Spinal cord (tissue), 10 donors: ENCODE measurements around the gene DNLZ. TPM values are rescaled to one million over a fixed set of nuclear protein-coding genes. Genes with fewer than 3 reads are reported as not detected.

Experiments
- DNase-seq, 6 donors: peaks; one replicate each; pipeline versions ENCODE4 v3.0.0 to v3.0.0-alpha.2; 2013 to 2015; ENCODE audit warnings: low spot score in 6 of 6, low read depth in 4 of 6
- H3K27ac ChIP-seq: one replicate; pipeline ENCODE4 v1.5.1; 2013; ENCODE audit warnings: low read depth, low read length, control low read depth
- H3K27me3 ChIP-seq: one replicate; pipeline ENCODE4 v1.6.1; 2013; ENCODE audit warnings: low read length; ENCODE audit not compliant: control insufficient read depth, insufficient read depth
- H3K36me3 ChIP-seq: one replicate; pipeline ENCODE4 v1.6.1; 2013; ENCODE audit warnings: low read length; ENCODE audit not compliant: control insufficient read depth, insufficient read depth
- H3K4me1 ChIP-seq: one replicate; pipeline ENCODE4 v1.6.1; 2013; ENCODE audit warnings: low read length; ENCODE audit not compliant: control insufficient read depth, insufficient read depth
- H3K4me3 ChIP-seq: one replicate; pipeline ENCODE4 v1.5.1; 2013; ENCODE audit warnings: low read depth, low read length, control low read depth
- H3K9me3 ChIP-seq: one replicate; pipeline ENCODE4 v1.6.1; 2013; ENCODE audit warnings: low read length; ENCODE audit not compliant: control insufficient read depth, insufficient read depth
- WGBS: methylation state at CpG from one replicate; pipeline ENCODE4 v1.1.5; 2013; ENCODE audit warnings: missing lambda C conversion rate; ENCODE audit not compliant: insufficient coverage; 5-methylcytosine and 5-hydroxymethylcytosine counted together
- polyA plus RNA-seq, 2 donors: library from polyadenylated mRNA; unstranded; fragments of 120-200 nt; gene quantifications; one replicate each; pipeline ENCODE4 v1.2.1, GENCODE V29; 2013; ENCODE audit not compliant: insufficient read length in 2 of 2
- total RNA-seq, 2 donors: library from RNA; depleted of rRNA in 1 of 2; stranded (reverse); fragments of 120-200 nt in 1 of 2; fragments of >200 nt in 1 of 2; gene quantifications; one replicate each; pipeline versions ENCODE4 v1.2.3 to v1.2.4, GENCODE V29; 2013 to 2014
- donor health status: healthy.

The DNLZ gene
- total and polyA plus RNA-seq, 4 donors: 6.2 to 35.6 (median 29.3) TPM

DNA sequence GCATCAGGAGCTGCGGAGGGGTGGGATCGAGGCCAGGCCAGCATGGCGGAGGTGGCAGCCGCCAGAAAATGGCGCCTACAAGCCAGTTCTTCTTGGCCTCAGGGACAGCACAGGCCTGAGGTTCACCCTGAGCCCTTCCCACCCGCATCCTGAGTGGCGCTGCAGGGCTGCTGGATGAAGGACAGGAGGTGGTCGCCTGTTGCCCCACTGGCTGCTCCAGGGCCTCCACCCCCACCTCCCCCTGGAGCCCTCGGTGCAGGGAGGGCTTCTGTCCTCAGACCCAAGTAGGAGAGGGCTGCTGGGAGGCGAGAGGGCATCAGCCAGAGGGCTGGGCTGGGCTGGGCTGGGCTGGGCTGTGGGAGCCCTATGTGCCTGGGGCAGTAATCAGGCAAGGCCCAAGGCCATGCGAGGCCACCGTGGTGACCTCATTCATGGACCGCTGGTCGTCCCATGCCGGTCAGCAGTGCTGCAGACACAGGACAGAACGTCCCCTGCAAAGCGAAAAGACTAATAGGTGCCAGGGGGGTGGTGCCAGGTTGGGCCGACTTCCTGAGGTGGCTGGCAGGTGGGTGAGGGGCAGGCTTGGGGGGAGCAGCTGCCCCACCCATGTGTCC lies 22.4 kb downstream of the DNLZ start:
- peak overlapping the region; percentile 91 for H3K27ac ChIP-seq

DNA sequence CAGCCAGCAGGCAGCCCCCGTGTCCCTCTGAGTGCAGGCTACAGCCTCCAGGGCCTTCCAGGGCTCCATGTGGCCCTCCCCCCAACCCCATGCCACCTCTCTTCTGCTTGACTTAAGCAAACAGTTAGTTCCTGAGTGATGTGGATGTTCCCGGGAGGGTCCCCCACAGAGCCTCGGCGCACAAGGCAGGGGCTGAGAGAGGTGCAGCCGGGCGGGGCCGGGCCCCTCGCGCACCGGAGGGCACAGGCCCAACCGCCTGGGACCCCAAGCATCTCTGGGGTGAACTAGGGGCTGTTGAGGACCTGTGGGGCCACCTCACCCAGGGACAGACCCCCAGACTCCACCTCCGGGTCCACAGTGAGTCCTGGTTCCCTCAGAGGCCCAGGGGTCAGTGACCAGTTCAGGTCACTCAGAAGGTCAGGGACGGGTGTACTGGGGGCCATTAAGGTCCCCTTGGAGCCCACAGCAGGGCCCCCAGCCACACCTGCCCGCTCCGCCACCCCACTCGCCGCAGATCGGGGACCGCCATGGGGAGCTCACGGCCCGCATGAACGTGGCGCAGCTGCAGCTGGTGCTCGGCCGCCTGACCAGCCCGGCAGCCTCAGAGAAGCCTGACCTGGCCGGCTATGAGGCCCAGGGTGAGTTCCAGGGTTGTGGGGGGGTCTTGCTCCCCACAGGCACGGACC lies 23.0 kb downstream of the DNLZ start:
- WGBS: 92% methylated on average over 19 of the region's 28 CpGs
- no peaks in the 10 kb centered on the region for H3K9me3 ChIP-seq
- no peak for DNase-seq
- peaks cover 95% of the 10 kb centered on the region for H3K36me3 ChIP-seq
- no peak overlapping the region for H3K4me3 ChIP-seq
- H3K27ac ChIP-seq: no peak overlapping the region
- no peaks in the 10 kb centered on the region for H3K27me3 ChIP-seq
- H3K4me1 ChIP-seq: peaks cover 69% of the 10 kb centered on the region

More for the DNA sequence above, 22.4 kb downstream of the DNLZ start:
- Histone ChIP-seq H3K9me3 (no peaks in the 10 kb centered on the region), H3K27me3 (no peaks in the 10 kb centered on the region), H3K4me1 (peaks cover 75% of the 10 kb centered on the region), H3K4me3 (no peak overlapping the region), H3K36me3 (peaks cover 95% of the 10 kb centered on the region)
- no peak for DNase-seq
- 75% methylated on average over 11 of the region's 18 CpGs for WGBS

DNA sequence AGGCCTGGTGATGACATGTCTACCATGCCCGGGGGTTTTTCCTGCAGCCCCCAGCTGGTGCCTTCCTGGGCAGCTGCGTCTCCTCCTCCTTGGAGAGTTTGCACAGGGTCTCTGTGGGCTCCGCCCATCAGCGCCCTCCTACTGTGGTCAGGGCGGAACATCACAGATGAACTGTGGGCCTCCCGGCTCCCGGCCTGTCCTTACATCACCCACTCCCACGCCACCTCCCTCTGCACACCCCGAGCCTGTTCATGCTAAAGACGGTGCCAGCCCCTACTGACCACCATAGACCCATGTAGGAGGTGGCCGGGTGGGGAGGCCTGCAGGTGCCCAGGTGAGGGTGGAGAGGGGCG lies 23.6 kb downstream of the DNLZ start:
- no peaks in the 10 kb centered on the region for H3K27me3 ChIP-seq
- no peak for DNase-seq
- peaks cover 63% of the 10 kb centered on the region for H3K4me1 ChIP-seq
- no peak overlapping the region for H3K4me3 ChIP-seq
- H3K27ac ChIP-seq: no peak overlapping the region
- H3K36me3 ChIP-seq: peaks cover 95% of the 10 kb centered on the region
- no peaks in the 10 kb centered on the region for H3K9me3 ChIP-seq
- 82% methylated on average over 2 of the region's 12 CpGs for WGBS

DNA sequence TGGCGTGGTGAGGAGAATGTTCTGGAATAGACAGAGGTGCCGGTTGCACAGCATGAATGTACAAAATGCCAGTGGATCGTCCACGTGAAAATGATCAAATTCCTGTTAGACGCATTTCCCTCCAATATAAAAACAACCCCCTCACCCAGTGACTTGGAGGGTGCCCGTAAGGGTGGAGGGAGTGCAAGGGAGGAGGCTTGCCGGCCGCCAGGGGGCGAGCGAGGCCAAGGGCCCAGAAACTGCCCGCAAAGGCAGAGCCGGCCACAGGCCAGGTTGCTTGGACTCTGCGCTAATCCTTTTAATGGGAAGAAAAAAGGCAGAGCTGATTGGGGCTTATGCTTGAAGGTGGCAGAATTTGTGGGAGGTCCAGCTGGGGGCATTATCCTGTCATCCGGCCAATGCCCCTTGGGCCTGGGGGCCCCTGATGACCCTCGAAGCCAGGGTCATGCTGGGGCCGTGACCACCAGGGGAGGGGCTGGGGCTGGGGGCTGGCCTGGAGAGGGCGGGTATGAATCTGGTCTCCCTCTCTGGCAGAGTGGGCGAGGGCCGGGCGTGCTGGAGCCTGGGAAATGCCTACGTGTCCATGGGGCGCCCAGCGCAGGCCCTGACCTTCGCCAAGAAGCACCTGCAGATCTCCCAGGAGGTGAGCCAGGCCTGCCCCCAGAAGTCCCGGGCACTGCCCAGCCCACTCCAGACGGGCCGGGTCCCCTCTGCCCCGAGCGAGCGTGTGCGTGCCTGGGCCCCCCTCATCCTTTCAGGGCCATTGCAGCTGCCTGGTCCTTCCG lies 24.2 kb downstream of the DNLZ start:
- Histone ChIP-seq H3K27ac (no peak overlapping the region), H3K4me1 (peaks cover 58% of the 10 kb centered on the region), H3K9me3 (no peaks in the 10 kb centered on the region), H3K27me3 (no peaks in the 10 kb centered on the region), H3K36me3 (peaks cover 96% of the 10 kb centered on the region), H3K4me3 (no peak overlapping the region)
- DNase-seq: peak in 2 of 6 donors; percentile 37 to 70
- WGBS: 77% methylated on average over 26 of the region's 32 CpGs

DNA sequence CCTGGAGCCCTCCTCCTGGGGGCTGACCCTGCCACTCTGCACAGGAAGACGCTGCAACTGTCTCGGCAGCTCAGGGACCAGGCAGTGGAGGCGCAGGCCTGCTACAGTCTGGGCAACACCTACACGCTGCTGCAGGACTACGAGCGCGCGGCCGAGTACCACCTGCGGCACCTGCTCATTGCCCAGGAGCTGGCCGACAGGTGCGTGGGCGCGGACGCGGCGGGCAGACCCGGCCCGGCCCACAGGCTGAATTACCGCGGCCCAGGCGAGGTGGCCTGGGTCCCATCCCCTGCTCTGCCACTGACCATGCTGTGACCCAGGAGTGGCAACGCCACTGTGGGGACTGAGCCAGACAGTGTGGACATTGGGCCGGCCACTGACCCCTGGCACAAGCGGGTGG lies 25.0 kb downstream of the DNLZ start:
- H3K27ac ChIP-seq: no peak overlapping the region
- peaks cover 49% of the 10 kb centered on the region for H3K4me1 ChIP-seq
- WGBS: 95% methylated on average over 23 of the region's 25 CpGs
- DNase-seq: no peak
- H3K4me3 ChIP-seq: no peak overlapping the region
- H3K27me3 ChIP-seq: no peaks in the 10 kb centered on the region
- H3K9me3 ChIP-seq: no peaks in the 10 kb centered on the region
- H3K36me3 ChIP-seq: peaks cover 97% of the 10 kb centered on the region

DNA sequence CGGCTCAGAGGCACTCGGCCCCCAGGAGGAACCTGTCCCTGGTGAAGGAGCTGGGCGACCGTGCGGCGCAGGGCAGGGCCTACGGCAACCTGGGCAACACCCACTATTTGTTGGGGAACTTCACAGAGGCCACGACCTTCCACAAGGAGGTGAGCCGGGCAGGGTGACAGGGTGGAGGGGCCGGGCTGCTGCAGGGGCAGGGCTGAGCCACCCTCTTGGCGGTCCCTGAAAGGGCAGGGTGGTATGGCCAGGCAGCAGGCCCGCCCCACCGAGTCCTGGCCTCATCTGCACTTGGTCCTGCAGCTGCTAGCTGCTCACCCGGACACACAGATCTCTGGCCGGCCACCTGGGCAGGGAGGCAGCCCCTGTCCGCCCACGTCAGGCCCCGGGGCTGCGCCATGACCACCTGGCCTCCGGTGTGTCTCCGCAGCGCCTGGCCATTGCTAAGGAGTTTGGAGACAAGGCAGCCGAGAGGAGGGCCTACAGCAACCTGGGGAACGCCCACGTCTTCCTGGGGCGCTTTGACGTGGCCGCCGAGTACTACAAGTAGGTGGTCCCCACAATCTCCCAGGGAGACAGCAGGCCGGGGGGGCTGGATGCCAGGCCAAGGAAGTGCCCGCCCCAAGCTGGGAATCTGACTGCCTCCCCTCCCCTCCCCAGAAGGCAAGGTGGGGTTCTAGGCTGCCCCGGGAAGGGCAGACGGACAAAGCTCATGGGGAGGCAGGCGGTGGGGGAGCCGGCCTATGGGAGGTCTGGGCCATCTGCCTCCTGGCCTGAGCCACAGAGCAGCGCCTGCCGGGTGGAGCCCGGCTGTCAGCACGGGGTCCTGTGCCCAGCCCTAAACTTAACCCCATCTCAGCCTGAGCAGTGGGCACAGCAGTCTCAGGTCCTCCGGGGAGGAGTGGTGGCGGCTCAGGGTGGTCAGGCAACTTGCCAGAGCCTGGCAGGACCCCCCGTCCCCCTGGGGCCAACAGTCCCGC lies 25.8 kb downstream of the DNLZ start:
- no peak for DNase-seq
- Histone ChIP-seq H3K9me3 (no peaks in the 10 kb centered on the region), H3K27ac (no peak overlapping the region), H3K27me3 (no peaks in the 10 kb centered on the region), H3K4me3 (no peak overlapping the region), H3K4me1 (peaks cover 44% of the 10 kb centered on the region), H3K36me3 (peaks cover 97% of the 10 kb centered on the region)
- 90% methylated on average over 37 of the region's 43 CpGs for WGBS

DNA sequence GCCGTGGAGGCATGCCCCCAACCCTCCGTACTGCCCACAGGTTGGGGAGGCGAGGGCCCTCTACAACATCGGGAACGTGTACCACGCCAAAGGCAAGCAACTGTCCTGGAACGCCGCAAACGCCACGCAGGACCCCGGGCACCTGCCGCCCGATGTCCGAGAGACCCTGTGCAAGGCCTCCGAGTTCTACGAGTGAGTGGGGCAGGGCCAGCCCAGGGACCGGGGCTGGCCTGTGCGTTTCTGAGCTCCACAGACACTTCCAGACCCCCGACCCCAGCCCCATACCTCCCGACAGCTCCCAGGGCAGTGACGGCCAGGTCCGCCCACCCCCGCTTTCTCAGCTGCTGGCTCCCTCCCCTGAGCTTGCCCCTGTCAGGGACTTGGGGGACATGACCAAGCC lies 26.7 kb downstream of the DNLZ start:
- H3K4me1 ChIP-seq: peaks cover 38% of the 10 kb centered on the region
- H3K4me3 ChIP-seq: no peak overlapping the region
- no peak for DNase-seq
- H3K27me3 ChIP-seq: no peaks in the 10 kb centered on the region
- 93% methylated on average over 23 of the region's 23 CpGs for WGBS
- no peak overlapping the region for H3K27ac ChIP-seq
- H3K9me3 ChIP-seq: no peaks in the 10 kb centered on the region
- peaks cover 100% of the 10 kb centered on the region for H3K36me3 ChIP-seq

DNA sequence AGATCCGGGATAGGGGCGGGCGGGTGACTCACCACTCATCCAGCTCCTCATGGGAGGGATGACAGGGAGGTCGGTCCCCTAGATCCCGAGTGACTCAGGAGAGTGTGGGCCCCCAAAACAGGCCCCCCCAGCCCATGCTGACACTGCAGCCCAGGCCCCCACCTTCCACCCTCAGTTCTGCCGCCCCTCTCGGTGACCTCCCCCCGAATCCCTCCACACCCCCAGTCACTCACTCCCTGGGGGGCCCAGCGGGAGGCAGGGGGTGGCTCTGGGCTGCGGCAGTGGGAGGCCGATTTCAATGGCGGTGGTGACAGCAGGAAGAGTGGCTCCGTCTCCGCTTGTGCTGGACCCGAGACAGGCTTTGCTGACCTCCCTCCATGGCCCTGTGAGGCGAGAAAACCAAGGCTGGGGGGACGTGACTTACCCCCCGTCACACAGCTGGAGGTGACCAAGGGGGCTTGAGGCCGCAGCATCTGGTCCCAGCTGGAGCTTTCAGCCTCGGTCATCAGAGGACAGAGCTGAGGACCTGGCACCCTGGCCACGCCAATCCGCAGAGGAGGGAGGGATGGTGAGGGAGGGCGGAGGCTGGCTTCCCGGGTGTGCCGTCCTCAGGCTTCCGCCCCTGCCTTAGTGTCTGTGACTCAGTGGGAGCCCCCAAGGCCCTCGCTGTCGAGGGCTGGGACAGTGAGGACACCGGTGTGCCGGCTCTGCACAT lies 27.2 kb downstream of the DNLZ start:
- H3K36me3 ChIP-seq: peaks cover 100% of the 10 kb centered on the region
- H3K9me3 ChIP-seq: no peaks in the 10 kb centered on the region
- H3K4me1 ChIP-seq: peaks cover 36% of the 10 kb centered on the region
- no peaks in the 10 kb centered on the region for H3K27me3 ChIP-seq
- no peak overlapping the region for H3K4me3 ChIP-seq
- WGBS: 85% methylated on average over 24 of the region's 30 CpGs
- DNase-seq: no peak
- H3K27ac ChIP-seq: no peak overlapping the region
